Calu3 (cell line): Measurements from ENCODE around the gene TSPAN32. TPM values are rescaled to one million over a fixed set of nuclear protein-coding genes. Genes with fewer than 3 reads are reported as not detected.

Source experiments
- BruUV-seq: library from RNA; stranded (reverse); fragments of 400-500 nt; replicated peaks from 2 replicates; lab custom pipeline; 2021; lab: Mats Ljungman, UMichigan
- CTCF ChIA-PET: fragments of 300-600 bp; sonication (Branson Sonifier 250); formaldehyde crosslinking; loops from one replicate; lab custom pipeline; 2022; ENCODE audit warnings: antibody characterized with exemption; lab: Charles Lee
- DNase-seq: peaks from one replicate; pipeline ENCODE4 v3.0.0; 2022
- H3K27ac Mint-ChIP-seq: one replicate; pipeline ENCODE4 v1.8.0; 2022; ENCODE audit warnings: mixed read lengths; ENCODE audit not compliant: unreplicated experiment
- H3K27me3 Mint-ChIP-seq: one replicate; pipeline ENCODE4 v1.8.0; 2022; ENCODE audit warnings: mixed read lengths; ENCODE audit not compliant: unreplicated experiment
- H3K36me3 Mint-ChIP-seq: one replicate; pipeline ENCODE4 v1.8.0; 2022; ENCODE audit warnings: mild to moderate bottlenecking, moderate library complexity, mixed read lengths; ENCODE audit not compliant: insufficient read depth, unreplicated experiment
- H3K4me1 Mint-ChIP-seq: one replicate; pipeline ENCODE4 v1.8.0; 2022; ENCODE audit warnings: mild to moderate bottlenecking, low read depth, mixed read lengths; ENCODE audit not compliant: unreplicated experiment
- H3K4me3 Mint-ChIP-seq: one replicate; pipeline ENCODE4 v1.8.0; 2022; ENCODE audit warnings: mild to moderate bottlenecking, low read depth, moderate library complexity, mixed read lengths; ENCODE audit not compliant: unreplicated experiment
- H3K9me3 Mint-ChIP-seq: one replicate; pipeline ENCODE4 v1.8.0; 2022; ENCODE audit warnings: low read depth, mixed read lengths; ENCODE audit not compliant: unreplicated experiment
- CTCF ChIP-seq: fragments of 200-600 bp; IDR thresholded peaks from one replicate; pipeline ENCODE4 v1.8.0; 2022; ENCODE audit warnings: antibody characterized with exemption; ENCODE audit not compliant: unreplicated experiment
- intact Hi-C: fragments of 100-400 bp; cut with micrococcal nuclease; formaldehyde crosslinking; loops from one replicate; pipeline ENCODE4 v1.10.0; 2022; ENCODE audit not compliant: unreplicated experiment
- total RNA-seq: library from RNA; stranded (reverse); gene quantifications from 2 replicates; pipeline ENCODE4 v1.2.3, GENCODE V29; 2022

TSPAN32 gene
- total RNA-seq, 1 experiment from 2014 or later, result not detected

GRCh38 chr11:2345050-2345449 is 43.2 kb downstream of the TSPAN32 start:
- Mint-ChIP-seq H3K4me1 (no peaks in the 10 kb centered on the region), H3K27ac (no peak overlapping the region), H3K36me3 (no peaks in the 10 kb centered on the region), H3K27me3 (peaks cover 92% of the 10 kb centered on the region), H3K4me3 (no peak overlapping the region), H3K9me3 (peaks cover 4% of the 10 kb centered on the region)
- CTCF ChIA-PET, result no interaction called here
- TF ChIP-seq CTCF, result no peak
- BruUV-seq, result no TSS peak
- intact Hi-C loops, result no loop called here
- DNase-seq, result no peak

GRCh38 chr11:2346014-2346413 is 44.2 kb downstream of the TSPAN32 start:
- TF ChIP-seq CTCF, result no peak
- Mint-ChIP-seq H3K27me3 (peaks cover 95% of the 10 kb centered on the region), H3K4me1 (no peaks in the 10 kb centered on the region), H3K4me3 (no peak overlapping the region), H3K9me3 (peaks cover 4% of the 10 kb centered on the region), H3K27ac (no peak overlapping the region), H3K36me3 (no peaks in the 10 kb centered on the region)
- CTCF ChIA-PET, result no interaction called here
- intact Hi-C loops, result no loop called here
- no peak for DNase-seq
- BruUV-seq, result no TSS peak

GRCh38 chr11:2346586-2347307 is 44.9 kb downstream of the TSPAN32 start:
- no peaks in the 10 kb centered on the region for H3K4me1 Mint-ChIP-seq
- no peak for DNase-seq

GRCh38 chr11:2347308-2347830 is 45.6 kb downstream of the TSPAN32 start:
- Mint-ChIP-seq H3K27ac (no peak overlapping the region), H3K4me1 (no peaks in the 10 kb centered on the region), H3K27me3 (peaks cover 95% of the 10 kb centered on the region), H3K4me3 (no peak overlapping the region), H3K36me3 (no peaks in the 10 kb centered on the region), H3K9me3 (peaks cover 4% of the 10 kb centered on the region)
- TF ChIP-seq CTCF, result no peak
- CTCF ChIA-PET, result no interaction called here
- BruUV-seq, result no TSS peak
- no peak for DNase-seq
- intact Hi-C loops, result no loop called here

More at GRCh38 chr11:2346586-2347307, 44.9 kb downstream of the TSPAN32 start:
- TF ChIP-seq CTCF, result no peak
- intact Hi-C loops, result no loop called here
- peaks cover 95% of the 10 kb centered on the region for H3K27me3 Mint-ChIP-seq
- H3K4me3 Mint-ChIP-seq, result no peak overlapping the region
- H3K27ac Mint-ChIP-seq, result no peak overlapping the region
- BruUV-seq, result no TSS peak
- no peaks in the 10 kb centered on the region for H3K36me3 Mint-ChIP-seq
- peaks cover 4% of the 10 kb centered on the region for H3K9me3 Mint-ChIP-seq
- CTCF ChIA-PET, result no interaction called here
